ENCODE results near the gene NAXD.

- TF ChIP-seq CTCF (IDR thresholded peaks at IDR 0.05; ENCODE audit: low read length) (no peak), EZH2phosphoT487 (IDR thresholded peaks at IDR 0.05; ENCODE audit: low read length) (no peak), EZH2 (optimal IDR thresholded peaks at IDR 0.05; ENCODE audit: low read depth, low read length) (no peak)
These were observed 30.4 kb downstream of the NAXD start for GRCh38 chr13:110645750-110646149.
